Activated CD4-positive, alpha-beta T cell treated with anti-CD3 and anti-CD28 coated beads, Interleukin-2, amount 10 ng/mL, durations not matched to agents 24 days and 14 days (primary cell): Measurements from ENCODE around the gene EIF4H. TPM values are rescaled to one million over a fixed set of nuclear protein-coding genes. Genes with fewer than 3 reads are reported as not detected.

Source experiments
- DNase-seq: peaks from one replicate; pipeline ENCODE4 v3.0.0; 2022
- H3K27ac Mint-ChIP-seq: one replicate; pipeline ENCODE4 v1.8.0; 2022; ENCODE audit warnings: mild to moderate bottlenecking, mixed read lengths
- H3K27me3 Mint-ChIP-seq: one replicate; pipeline ENCODE4 v1.8.0; 2022; ENCODE audit warnings: mixed read lengths
- H3K36me3 Mint-ChIP-seq: one replicate; pipeline ENCODE4 v1.8.0; 2022; ENCODE audit warnings: low read depth, mild to moderate bottlenecking, mixed read lengths
- H3K4me1 Mint-ChIP-seq: one replicate; pipeline ENCODE4 v1.8.0; 2021; ENCODE audit warnings: mixed read lengths
- H3K4me3 Mint-ChIP-seq: one replicate; pipeline ENCODE4 v1.8.0; 2022; ENCODE audit warnings: mild to moderate bottlenecking, moderate library complexity, mixed read lengths
- H3K9me3 Mint-ChIP-seq: one replicate; pipeline ENCODE4 v1.8.0; 2021; ENCODE audit warnings: mixed read lengths
- intact Hi-C: fragments of 100-400 bp; cut with micrococcal nuclease; formaldehyde crosslinking; loops from one replicate; pipeline ENCODE4 v1.15.1; 2023
- total RNA-seq: library from RNA; stranded (reverse); gene quantifications from 2 replicates; pipeline ENCODE4 v1.2.3, GENCODE V29; 2022

Gene EIF4H
- total RNA-seq = 384 and 389 TPM in 2 replicates

DNA sequence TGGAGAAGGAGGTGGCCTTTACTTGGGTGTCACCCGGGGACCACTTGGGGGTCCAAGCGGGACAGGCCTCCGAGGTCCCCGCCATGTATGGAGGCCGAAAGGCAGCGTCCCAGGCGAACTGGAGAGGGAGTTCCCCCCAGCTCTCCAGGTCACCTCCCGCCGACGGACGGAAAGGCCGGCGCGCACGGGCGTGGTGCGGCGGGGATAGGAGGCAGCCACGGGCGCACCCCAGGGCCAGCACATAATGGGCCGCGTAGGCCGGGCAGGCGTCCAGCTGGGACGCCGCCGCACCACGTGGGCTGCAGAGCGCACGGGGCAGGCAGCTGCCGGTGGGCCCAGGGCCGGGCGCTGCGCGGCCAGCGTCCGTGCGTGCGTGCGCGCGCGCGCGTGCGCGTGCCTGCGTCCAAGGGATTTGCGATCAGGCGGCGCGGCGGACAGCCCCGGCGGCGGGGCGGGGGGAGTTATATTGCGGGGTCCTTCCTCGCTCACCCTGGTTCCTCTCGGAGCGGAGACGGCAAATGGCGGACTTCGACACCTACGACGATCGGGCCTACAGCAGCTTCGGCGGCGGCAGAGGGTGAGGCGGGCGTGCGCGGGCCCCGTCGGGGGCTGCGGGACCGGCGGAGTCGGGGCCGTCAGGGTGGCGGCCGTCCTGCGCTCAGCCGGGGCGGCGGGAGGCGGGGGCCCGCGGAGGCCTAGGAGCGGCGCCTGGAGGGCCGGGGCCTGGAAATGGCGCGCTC lies at the start of gene EIF4H:
Gene EIF4H, plus strand, starts transcription at position 491 of the 740 bp plus-strand sequence. Its CDS starts 28 bp downstream, at position 519.
- Mint-ChIP-seq H3K4me3 (peak within 1 kb of the TSS; percentile 91), H3K4me1 (peaks cover 39% of the 10 kb centered on the region), H3K27ac (peak within 1 kb of the TSS; percentile 94), H3K27me3 (no peaks in the 10 kb centered on the region), H3K9me3 (no peaks in the 10 kb centered on the region), H3K36me3 (peaks cover 23% of the 10 kb centered on the region)
- peak; percentile 99 for DNase-seq
- intact Hi-C loops = loop anchor here (1.0 to 2.0 kb wide), 4 partner anchors 80 to 105 kb away; partner anchors contain the start of genes LIMK1 and RFC2

GRCh38 chr7:74126220-74126880 lies 47.8 kb upstream of the EIF4H start:
- no peaks in the 10 kb centered on the region for H3K27me3 Mint-ChIP-seq
- no peaks in the 10 kb centered on the region for H3K4me1 Mint-ChIP-seq
- intact Hi-C loops = no loop called here
- no peaks in the 10 kb centered on the region for H3K9me3 Mint-ChIP-seq
- H3K4me3 Mint-ChIP-seq = no peak overlapping the region
- peaks cover 2% of the 10 kb centered on the region for H3K36me3 Mint-ChIP-seq
- DNase-seq = no peak
- H3K27ac Mint-ChIP-seq = no peak overlapping the region

- no peaks in the 10 kb centered on the region for H3K36me3 Mint-ChIP-seq
Measured at GRCh38 chr7:74129887-74130286, 44.3 kb upstream of the EIF4H start.

DNA sequence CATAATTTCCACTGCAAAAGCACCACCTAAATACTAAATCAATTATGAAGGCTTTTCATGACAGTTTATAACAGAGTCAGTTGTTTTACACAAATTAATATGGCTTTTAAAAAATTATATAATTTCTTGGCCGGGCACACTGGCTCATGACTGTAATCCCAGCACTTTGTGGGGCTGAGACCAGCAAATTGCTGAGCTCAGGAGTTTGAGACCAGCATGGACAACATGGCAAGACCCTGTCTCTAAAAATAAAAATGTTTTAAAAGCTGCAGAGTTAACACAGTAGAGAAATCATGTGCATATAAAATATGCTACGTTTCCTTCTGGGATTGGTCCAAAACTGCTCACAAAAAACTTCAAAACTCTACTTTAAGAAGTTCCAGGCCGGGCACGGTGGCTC lies 43.6 kb upstream of the EIF4H start:
- peaks cover 2% of the 10 kb centered on the region for H3K4me1 Mint-ChIP-seq
- H3K36me3 Mint-ChIP-seq = no peaks in the 10 kb centered on the region
- H3K27me3 Mint-ChIP-seq = no peaks in the 10 kb centered on the region
- H3K4me3 Mint-ChIP-seq = no peak overlapping the region
- H3K27ac Mint-ChIP-seq = no peak overlapping the region
- no peak for DNase-seq
- H3K9me3 Mint-ChIP-seq = no peaks in the 10 kb centered on the region
- intact Hi-C loops = no loop called here

More at GRCh38 chr7:74129887-74130286, 44.3 kb upstream of the EIF4H start:
- H3K4me3 Mint-ChIP-seq = no peak overlapping the region
- H3K27ac Mint-ChIP-seq = no peak overlapping the region
- no peaks in the 10 kb centered on the region for H3K9me3 Mint-ChIP-seq
- DNase-seq = no peak
- H3K4me1 Mint-ChIP-seq = peaks cover 2% of the 10 kb centered on the region
- no peaks in the 10 kb centered on the region for H3K27me3 Mint-ChIP-seq
- intact Hi-C loops = no loop called here

GRCh38 chr7:74134117-74134620 lies 40.0 kb upstream of the EIF4H start:
- peak; percentile 81 for DNase-seq
- Mint-ChIP-seq H3K4me3 (no peak overlapping the region), H3K27me3 (no peaks in the 10 kb centered on the region), H3K9me3 (no peaks in the 10 kb centered on the region), H3K4me1 (peaks cover 2% of the 10 kb centered on the region), H3K27ac (no peak overlapping the region), H3K36me3 (no peaks in the 10 kb centered on the region)
- intact Hi-C loops = no loop called here

DNA sequence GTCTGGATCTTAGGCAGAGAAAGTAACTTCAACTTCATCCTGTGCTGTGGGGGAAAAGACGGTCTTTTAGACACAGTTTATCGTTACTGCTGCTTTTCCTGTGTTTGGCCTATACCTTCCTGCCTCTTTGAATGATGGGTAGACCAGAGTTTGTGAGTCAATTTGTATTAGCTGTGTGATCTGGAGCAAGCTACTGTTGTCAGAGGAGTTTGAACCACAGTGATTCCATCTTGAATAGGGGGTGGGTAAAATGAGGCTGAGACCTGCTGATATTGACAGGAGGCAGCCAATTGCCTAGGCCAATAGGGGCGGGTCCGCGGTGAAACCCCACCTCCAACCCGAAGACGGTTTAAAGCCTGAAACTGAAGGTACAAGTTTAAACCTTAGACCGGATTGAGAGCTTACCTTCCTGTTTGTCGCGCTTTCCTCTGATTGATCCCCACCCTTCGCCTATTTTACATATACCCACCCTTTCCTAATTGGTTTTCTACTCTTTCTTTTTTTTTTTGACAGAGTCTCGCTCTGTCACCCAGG lies 35.8 kb upstream of the EIF4H start:
- Mint-ChIP-seq H3K36me3 (no peaks in the 10 kb centered on the region), H3K27ac (no peak overlapping the region), H3K9me3 (no peaks in the 10 kb centered on the region), H3K4me3 (no peak overlapping the region), H3K4me1 (peaks cover 4% of the 10 kb centered on the region), H3K27me3 (no peaks in the 10 kb centered on the region)
- DNase-seq = no peak
- intact Hi-C loops = no loop called here

DNA sequence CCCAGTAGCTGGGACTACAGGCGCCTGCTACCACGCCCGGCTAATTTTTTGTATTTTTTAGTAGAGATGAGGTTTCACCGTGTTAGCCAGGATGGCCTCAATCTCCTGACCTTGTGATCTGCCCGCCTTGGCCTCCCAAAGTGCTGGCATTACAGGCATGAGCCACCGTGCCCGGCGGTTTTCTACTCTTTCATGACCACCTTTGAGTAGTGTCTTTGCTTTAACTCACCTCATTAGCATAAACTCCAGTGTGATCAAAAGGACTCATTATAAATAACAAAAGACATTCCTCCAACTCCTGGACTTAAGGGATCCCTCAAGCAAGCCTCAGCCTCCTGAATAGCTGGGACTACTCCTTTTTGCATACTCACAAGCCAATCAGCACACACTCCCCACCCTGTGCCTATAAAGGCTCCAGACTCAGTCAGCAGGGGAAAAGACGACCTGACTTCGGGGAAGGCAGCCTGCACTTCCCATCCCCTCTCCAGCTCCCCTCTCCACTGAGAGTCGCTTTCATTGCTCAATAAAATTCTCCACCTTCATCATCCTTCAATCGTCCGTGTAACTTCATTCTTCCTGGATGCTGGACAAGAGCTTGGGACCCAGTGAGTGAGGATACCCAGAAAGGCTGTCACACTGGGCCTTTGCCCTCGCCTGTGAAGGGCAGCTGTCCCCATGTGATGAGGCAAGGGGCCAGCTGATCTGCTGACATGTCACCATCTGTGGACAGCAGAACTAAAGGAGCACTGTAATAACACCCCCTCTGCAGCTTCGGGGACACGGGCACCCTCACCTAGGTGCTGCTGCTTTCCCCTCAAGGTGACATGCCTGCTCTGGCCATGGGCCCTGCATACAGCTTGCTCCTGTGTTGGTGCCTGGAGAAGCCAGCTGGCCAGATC lies 35.0 kb upstream of the EIF4H start:
- no peak for DNase-seq
- Mint-ChIP-seq H3K4me3 (no peak overlapping the region), H3K4me1 (peaks cover 4% of the 10 kb centered on the region), H3K27me3 (peaks cover 2% of the 10 kb centered on the region), H3K27ac (no peak overlapping the region), H3K9me3 (no peaks in the 10 kb centered on the region), H3K36me3 (no peaks in the 10 kb centered on the region)
- intact Hi-C loops = no loop called here

DNA sequence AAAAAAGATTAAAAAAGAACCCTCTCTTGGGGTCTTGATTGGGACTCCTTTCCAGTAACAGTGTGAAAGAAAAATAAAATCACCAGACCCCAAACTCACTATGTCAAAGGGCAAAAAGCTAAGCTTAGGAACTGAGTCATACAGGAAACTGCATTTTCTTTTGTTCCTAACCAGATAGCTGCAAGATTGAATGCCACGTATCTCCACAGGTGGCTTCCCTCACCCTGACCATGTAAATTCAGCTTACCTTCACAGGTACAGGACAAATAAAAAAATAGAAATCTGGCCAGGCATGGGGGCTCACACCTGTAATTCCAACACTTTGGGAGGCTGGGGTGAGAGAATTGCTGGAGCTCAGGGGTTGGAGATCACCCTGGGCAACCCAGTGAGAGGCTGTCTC lies 32.5 kb upstream of the EIF4H start:
- Mint-ChIP-seq H3K36me3 (no peaks in the 10 kb centered on the region), H3K4me1 (peaks cover 3% of the 10 kb centered on the region)
- intact Hi-C loops = no loop called here

DNA sequence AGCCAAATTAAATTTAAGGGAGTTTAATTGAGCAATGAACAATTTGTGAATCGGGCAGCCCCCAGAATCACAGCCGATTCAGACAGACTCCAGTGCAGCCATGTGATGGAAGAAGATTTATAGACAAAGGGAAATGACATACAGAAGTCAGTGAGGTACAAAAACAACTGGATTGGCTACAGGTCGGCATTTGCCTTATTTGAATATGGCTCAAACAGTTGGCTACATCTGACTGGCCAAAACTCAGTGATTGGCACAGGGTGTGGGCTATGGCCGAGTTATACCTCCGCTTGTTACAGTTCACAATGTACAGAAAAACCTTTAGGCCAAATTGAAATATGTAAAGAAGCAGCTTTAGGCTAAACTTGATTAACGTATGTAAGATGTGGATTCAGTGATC lies 30.8 kb upstream of the EIF4H start:
- H3K36me3 Mint-ChIP-seq = no peaks in the 10 kb centered on the region
- H3K27ac Mint-ChIP-seq = no peak overlapping the region
- H3K4me1 Mint-ChIP-seq = peaks cover 3% of the 10 kb centered on the region
- peaks cover 3% of the 10 kb centered on the region for H3K9me3 Mint-ChIP-seq
- peaks cover 4% of the 10 kb centered on the region for H3K27me3 Mint-ChIP-seq
- H3K4me3 Mint-ChIP-seq = no peak overlapping the region
- no peak for DNase-seq
- intact Hi-C loops = no loop called here

More for the DNA sequence above, 32.5 kb upstream of the EIF4H start:
- Mint-ChIP-seq H3K27ac (no peak overlapping the region), H3K27me3 (peaks cover 4% of the 10 kb centered on the region), H3K4me3 (no peak overlapping the region), H3K9me3 (peaks cover 3% of the 10 kb centered on the region)
- no peak for DNase-seq

GRCh38 chr7:74148491-74148890 lies 25.7 kb upstream of the EIF4H start:
- intact Hi-C loops = no loop called here

GRCh38 chr7:74149071-74149470 lies 25.1 kb upstream of the EIF4H start:
- intact Hi-C loops = no loop called here
- Mint-ChIP-seq H3K27me3 (peaks cover 3% of the 10 kb centered on the region), H3K9me3 (peaks cover 3% of the 10 kb centered on the region), H3K4me3 (no peak overlapping the region), H3K27ac (no peak overlapping the region), H3K36me3 (no peaks in the 10 kb centered on the region), H3K4me1 (no peaks in the 10 kb centered on the region)
- DNase-seq = no peak

More at GRCh38 chr7:74148491-74148890, 25.7 kb upstream of the EIF4H start:
- no peaks in the 10 kb centered on the region for H3K36me3 Mint-ChIP-seq
- H3K27me3 Mint-ChIP-seq = peaks cover 4% of the 10 kb centered on the region
- peaks cover 3% of the 10 kb centered on the region for H3K9me3 Mint-ChIP-seq
- no peak overlapping the region for H3K27ac Mint-ChIP-seq
- H3K4me1 Mint-ChIP-seq = no peaks in the 10 kb centered on the region
- DNase-seq = no peak
- no peak overlapping the region for H3K4me3 Mint-ChIP-seq

DNA sequence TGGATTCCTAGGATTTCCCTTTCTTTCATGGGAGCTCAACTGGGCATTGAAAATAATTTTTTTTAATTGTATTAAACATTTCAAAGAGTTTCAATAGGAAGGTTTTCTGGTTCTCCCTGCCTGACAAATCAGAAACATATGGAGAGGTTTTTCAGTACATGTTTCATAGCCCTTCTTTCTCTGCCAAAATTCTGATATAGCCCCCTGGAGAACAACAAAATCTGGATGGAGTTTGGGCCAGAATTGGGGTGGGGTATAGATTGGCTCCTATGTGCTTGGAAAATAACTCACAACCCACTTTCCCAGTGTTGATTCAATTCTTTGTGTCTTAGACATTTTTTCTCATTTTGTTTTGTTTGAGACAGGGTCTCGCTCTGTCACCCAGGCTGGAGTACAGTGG lies 24.6 kb upstream of the EIF4H start:
- no peak for DNase-seq
- peaks cover 3% of the 10 kb centered on the region for H3K9me3 Mint-ChIP-seq
- H3K27ac Mint-ChIP-seq = no peak overlapping the region
- peaks cover 3% of the 10 kb centered on the region for H3K27me3 Mint-ChIP-seq
- intact Hi-C loops = no loop called here
- H3K36me3 Mint-ChIP-seq = no peaks in the 10 kb centered on the region
- no peaks in the 10 kb centered on the region for H3K4me1 Mint-ChIP-seq
- H3K4me3 Mint-ChIP-seq = no peak overlapping the region

DNA sequence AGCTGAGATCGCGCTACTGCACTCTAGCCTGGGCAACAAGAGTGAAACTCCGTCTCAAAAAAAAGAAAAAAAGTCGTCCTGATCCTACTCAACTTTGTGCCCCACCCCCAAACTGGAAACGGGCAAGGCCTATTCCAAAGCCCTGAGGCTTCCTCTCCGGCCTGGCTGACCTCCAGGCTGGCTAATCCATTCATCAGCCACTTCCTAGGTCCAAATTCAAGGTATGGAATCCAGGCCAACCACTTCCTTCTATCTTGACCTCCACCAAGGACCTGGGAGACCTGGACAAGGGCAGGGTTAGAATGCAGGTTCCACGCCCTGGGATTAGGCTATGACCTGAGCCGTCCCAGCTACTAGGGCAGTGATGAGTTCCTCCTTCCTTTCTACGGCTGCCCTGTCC lies 20.4 kb upstream of the EIF4H start:
- H3K27me3 Mint-ChIP-seq = no peaks in the 10 kb centered on the region
- H3K36me3 Mint-ChIP-seq = no peaks in the 10 kb centered on the region
- H3K9me3 Mint-ChIP-seq = no peaks in the 10 kb centered on the region
- no peak overlapping the region for H3K4me3 Mint-ChIP-seq
- intact Hi-C loops = no loop called here
- no peaks in the 10 kb centered on the region for H3K4me1 Mint-ChIP-seq
- DNase-seq = no peak
- no peak overlapping the region for H3K27ac Mint-ChIP-seq
